ENCODE data around the gene RNF34.

DNA sequence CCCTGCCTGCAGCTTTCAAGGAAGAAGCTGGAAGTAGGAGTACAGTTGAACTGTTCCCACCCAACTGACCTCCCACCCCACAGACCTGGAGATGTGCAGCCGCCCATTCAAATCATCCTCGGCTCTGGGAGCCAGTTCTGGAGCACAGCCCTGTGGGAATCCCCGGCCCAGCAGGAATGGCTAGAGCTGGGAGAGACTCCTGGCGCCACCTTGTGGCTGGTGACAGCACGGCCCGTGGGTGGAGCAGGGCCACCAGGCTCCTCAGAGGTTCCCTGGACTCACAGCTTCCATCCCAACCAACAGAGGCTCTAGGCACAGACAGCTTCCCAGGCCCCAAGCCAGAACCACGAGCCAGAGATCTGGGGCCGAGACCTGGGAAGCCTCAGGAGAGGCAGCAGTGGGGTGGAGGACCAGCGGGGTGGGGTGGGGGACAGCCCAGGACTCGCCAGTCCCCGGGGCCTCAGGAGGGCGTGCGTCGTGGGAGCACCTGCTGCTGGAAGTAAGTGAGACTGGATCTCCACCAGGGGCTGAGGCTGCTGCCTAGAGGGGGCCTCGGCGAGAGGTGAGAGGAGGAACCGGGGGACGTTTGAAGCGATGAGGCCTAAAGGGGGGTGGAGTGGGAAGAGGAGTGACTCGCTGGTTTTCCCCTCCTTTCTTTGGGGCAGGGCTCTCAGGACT is 43.4 kb downstream of the RNF34 start:
- no peak for TF ChIP-seq POLR2AphosphoS5 (IDR thresholded peaks at IDR 0.05; ENCODE audit: low read depth, low read length)
- TF ChIP-seq POLR2A (IDR thresholded peaks at IDR 0.05; ENCODE audit: low read depth, low read length), result no peak
- no peak for TF ChIP-seq SPI1 (IDR thresholded peaks at IDR 0.05; ENCODE audit: low read depth, low read length)
- no peak for TF ChIP-seq TAF1 (IDR thresholded peaks at IDR 0.05; ENCODE audit: low read depth, low read length)
